DMS79 treated with DMSO at 0.1 percent for 48 hours (cell line): ENCODE data around the gene HERC2.
"Not testable (repeated sequence)": the region's sequence is repeated elsewhere in the genome, so short reads cannot be mapped to it uniquely, and the experiment has no call there.

Source experiments
- DNase-seq: peaks from one replicate; lab custom pipeline; 2025; lab: John Stamatoyannopoulos, UW

The HERC2 gene

DNA sequence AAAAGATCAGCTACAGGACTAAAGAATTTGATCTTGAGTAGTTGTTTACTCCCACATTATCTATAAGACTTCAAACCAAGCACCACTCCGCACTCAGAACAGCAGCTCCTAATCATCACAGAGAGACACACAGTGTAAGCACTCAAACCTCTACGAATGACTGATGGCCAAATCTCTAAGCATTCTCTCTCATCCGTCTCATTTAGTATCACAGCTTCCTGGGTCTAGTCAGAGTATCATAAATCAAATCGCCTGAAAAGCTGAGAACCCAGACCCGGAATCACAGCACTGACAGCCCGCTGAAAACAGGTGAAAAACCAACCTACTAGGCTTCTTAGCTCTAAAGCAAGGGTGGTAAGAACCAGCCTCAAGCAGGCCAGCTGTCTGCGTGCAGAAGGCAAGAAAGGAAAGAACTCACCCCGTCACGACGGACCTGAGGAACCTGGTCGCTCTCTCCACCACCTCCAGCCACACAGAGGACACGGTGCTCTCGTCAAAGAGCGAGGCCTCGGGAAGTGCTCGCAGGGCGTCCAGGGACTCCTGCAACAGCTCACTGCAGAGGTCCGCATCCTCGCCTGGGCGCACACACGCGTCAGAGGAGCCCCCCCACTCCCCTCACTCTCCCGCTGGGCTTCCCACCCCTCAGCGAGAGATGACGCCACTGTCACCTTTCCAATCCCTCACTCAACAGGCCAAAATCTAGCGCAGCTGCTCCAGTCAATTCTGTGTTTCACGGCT, 47.9 kb downstream of the HERC2 start:
- no peak for DNase-seq

GRCh38 chr15:28273468-28273867, 48.5 kb downstream of the HERC2 start:
- no peak for DNase-seq

DNA sequence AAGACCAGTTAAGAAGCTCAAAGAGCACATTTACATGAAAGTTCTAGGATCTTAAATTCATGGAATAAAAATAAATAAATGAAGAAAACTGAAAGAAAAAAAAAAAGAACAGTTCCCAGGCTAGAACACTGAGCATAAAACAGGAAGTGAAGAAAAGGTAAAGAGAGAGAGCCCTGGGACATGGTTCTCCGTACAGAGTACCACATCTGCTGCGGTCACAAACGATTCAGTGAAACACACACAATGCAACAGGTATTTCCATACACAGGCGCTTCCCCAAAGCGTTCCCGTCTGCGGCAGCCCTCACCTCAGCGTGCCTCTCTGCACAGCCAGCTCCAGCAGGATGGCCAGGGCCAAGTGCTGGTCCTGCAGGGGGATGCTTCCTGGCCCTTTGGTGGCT, 49.4 kb downstream of the HERC2 start:
- no peak for DNase-seq

- DNase-seq: no peak
Observed at GRCh38 chr15:28271697-28272260, 50.2 kb downstream of the HERC2 start.

DNA sequence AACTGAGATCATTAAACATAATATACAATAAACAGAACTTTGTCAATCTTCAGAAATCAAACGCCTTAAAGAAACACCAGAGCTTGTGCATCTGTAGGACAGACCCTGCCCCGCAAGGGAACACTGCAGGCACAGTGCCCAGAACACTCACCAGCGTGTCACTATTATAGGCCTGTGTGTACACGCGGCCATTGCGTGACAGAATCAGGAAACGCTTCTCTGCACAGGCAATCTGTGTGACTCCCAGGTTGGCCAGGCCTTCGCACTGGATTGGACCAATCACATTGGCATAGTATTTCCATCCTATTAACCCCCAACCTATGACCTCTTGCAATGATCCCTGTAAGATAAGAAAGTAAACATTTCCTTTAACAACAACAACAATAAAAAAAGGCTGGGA, 52.9 kb downstream of the HERC2 start:
- DNase-seq: no peak

DNA sequence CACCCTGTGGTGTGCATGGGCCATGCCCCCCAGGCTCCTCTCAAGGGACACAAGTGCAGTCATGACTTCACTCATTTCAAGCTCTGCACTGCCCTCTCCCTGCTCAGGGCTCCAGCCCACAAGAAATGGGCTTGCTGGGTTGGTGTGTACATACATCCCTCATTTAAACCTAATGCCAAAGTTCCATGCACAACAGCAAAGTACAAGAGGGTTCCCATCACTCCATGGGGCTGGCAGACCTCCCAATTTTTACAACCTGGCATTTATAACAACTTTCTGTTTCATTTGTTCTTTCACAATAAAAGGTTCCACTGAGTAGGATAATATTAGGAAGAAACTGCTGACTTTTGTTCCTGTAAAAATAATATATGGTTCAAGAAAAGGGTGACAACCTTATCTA, 54.3 kb downstream of the HERC2 start:
- no peak for DNase-seq

GRCh38 chr15:28265334-28266019, 56.5 kb downstream of the HERC2 start:
- DNase-seq: no peak

- no peak for DNase-seq
Observed at GRCh38 chr15:28264166-28264565, 57.8 kb downstream of the HERC2 start.

DNA sequence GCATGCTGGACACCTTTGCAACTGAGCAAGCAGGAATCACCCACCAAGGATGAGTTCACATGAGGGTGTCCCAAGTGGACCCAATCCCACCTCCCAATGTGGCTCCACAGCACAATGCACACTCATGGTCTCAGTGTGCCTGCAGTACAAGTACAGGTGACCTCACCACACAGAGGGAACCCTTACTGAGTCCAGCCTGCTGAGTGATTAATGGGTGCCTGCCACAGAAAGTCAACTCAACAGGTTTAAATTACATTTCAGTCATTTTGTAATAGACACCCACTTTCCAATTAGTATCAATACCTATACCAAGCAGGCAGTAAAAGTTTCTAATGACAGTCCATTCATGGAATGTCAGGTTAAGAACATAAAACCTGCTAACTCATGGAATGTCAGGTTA, 59.5 kb downstream of the HERC2 start:
- no peak for DNase-seq

DNA sequence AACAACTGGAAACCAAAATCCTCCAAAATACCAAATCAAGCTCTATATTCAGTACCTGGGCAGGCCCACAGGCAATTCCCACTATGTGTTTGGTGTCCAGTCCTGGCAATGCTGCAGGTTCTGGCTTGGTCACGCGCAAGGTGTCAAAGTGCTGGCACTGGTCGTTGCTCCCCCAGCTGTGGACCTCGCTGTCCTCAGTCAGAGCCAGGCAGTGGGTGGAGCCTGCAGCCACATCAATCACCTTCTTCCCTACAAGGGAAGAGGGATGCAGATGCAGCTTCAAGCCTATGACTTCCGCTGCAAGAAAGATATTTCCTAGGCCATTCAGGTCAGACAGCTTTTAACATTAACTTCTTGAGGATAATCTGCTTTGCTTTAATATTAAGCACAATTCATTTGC, 61.3 kb downstream of the HERC2 start:
- no peak for DNase-seq

DNA sequence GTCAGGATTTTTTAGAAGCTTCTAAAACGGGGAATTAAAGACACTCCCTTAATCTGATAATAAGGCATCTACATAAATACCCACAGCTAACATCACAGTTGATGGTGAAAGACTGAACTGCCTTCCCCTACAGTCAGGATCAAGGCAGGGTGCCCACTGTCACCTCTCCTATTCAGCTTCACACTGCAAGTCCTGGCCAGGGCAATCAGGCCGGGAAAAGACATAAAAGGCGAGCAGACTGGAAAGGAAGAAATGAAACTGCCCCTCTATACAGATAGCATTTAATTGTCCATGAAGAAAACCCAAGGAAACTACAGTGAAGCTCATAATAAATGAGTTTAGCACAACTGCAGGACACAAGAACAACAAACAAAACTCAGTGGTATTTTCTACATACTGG, 61.7 kb downstream of the HERC2 start:
- DNase-seq: no peak

DNA sequence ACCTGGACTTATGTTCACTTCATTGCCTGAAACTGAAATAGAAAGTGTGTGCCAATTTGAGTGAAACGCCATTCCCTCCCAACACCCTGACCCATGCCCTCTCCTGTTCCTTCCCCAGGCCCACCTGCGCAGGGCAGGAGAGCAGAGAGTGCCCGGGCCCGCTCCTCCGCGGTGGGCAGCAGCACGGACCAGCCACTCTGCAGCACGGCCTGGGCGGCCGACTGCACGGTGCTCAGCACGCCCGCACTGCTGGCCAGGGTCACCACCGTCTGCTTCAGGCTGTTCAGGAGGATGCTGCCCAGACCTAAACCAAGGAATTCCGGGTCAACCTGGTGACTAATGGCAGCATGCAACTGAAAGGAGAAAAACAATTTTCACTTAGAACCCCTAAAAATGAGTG, 66.0 kb downstream of the HERC2 start:
- no peak for DNase-seq

DNA sequence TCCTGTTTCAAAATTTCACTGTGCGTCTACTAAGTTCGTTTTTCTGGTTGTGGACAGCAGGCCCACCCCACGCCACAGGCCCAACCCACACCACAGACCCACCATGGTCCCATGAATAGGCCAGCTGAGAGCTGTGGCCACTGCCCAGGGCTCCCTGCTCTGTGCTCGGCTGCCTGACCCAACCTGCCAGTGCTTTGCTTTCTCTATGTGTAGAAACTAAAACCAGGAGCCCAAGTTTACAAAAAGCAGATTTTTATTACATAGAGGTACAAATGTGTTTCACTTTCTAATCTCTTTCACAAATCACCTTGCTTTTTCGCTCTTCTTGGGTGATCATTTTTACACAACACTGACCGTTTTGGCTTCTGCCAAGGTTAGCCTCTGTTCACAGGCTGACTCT, 69.1 kb downstream of the HERC2 start:
- DNase-seq: no peak

- no peak for DNase-seq
Observed at GRCh38 chr15:28246605-28247004, 75.4 kb downstream of the HERC2 start.

GRCh38 chr15:28243901-28244300, 78.1 kb downstream of the HERC2 start:
- DNase-seq: no peak

- DNase-seq: no peak
Observed at GRCh38 chr15:28243399-28243798, 78.6 kb downstream of the HERC2 start.

DNA sequence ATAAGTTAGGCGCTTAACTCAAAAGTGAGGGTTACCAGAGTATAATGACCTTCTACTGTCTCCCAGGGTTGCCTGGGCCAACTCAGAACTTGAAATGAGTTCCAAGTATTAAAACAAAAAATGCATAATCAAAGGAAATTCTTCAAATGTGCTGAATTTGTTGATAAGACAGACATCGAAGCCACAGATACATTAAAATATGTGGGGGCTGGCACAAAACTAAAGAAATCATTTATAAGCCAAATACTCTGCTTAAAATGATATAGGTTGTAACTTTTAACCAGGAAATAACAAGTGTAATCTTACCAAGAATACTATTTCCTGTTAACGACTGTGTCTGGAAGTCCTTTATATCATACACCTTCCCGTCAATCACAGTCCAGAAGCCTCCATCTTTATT, 83.7 kb downstream of the HERC2 start:
- DNase-seq: not testable (repeated sequence)

DNA sequence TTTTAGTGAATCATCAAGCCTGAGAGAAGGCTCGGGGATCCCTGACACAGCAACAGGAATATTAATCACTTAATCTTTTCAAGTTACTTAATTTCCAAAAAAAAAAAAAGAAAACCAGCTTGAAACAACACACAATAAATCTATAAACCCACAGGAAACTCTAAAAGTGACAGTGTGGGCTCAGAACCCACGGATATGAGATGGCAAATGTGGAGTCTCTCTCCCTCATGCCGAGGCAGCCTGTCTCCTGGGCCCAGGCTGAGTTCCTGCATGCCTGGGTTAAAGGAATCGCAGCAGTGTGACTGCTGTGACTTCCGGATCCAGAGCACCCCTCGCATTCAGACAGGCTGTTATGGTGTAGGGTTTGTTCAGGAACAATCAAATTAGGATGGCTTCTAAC, 90.2 kb downstream of the HERC2 start:
- not testable (repeated sequence) for DNase-seq

DNA sequence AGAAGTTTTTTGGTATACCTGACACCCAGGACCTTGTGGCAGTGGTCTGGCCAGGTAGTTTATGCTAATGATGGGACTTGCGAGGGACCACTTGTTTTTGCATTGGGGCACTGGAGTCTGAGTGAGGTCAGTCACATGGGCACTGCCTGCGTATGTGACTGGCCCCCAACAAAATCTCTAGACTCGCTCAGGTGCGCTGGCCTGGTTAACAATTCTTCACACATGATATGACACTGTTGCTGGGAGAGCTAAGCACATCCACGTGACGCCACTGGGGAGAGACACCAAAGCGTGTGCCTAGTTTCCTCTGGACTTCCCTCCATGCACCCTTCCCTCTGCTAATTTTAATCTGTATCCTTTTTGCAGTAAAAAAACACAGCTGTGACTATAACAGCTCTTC, 90.6 kb downstream of the HERC2 start:
- DNase-seq: not testable (repeated sequence)

- DNase-seq: not testable (repeated sequence)
Observed at GRCh38 chr15:28228990-28229640, 92.9 kb downstream of the HERC2 start.

DNA sequence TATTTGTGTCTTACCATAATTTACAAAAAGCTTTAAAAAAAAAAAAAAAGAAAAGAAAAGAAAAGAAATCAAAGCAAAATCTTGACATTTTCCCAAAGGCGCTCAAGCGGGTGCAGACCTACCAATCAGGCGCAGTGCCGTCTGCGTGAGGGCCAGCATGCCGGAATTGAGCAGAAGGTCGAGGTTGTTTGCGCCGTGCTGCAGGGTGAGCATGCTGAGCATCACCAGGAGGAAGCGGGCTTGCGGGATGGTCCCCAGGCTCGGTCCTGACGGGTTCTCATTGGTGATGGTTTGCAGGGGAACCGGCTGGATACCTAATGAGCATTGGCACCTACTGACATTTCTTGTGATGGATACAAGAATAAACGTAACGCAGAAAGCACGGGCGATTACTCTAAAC, 93.9 kb downstream of the HERC2 start:
- no peak for DNase-seq

DNA sequence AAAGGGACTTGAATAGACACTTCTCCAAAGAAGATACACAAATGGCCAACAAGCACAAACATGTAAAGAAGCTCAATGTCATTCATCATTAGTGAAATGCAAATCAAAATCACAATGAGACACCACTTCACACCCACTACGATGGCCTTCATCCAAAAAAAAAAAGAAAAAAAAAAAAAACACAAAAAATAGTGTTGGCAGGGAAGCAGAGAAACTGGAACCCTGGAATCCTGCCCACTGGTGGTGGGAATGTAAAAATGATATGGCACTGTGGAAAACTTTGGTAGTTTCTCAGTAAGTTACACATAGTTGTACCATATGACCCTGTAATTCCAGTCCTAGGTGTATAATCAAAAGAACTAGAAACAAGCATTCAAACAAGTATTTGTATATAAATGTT, 94.7 kb downstream of the HERC2 start:
- not testable (repeated sequence) for DNase-seq

GRCh38 chr15:28222612-28223011, 99.4 kb downstream of the HERC2 start:
- not testable (repeated sequence) for DNase-seq
